LNCaP clone FGC (cell line): ENCODE measurements around the gene TIMM10.

Source experiments
- DNase-seq: peaks from one replicate; pipeline ENCODE4 v3.0.0-alpha.2; 2011; ENCODE audit warnings: low read depth
- H3K4me3 ChIP-seq: 2 replicates; pipeline ENCODE4 v1.5.1; 2011; ENCODE audit warnings: mild to moderate bottlenecking, low read depth, low read length, control low read depth
- TF ChIP-seq, protein P1 (sequence below): IDR thresholded peaks from 2 replicates; pipeline ENCODE4 v1.5.1; 2012; ENCODE audit warnings: mild to moderate bottlenecking; ENCODE audit not compliant: control insufficient read depth, insufficient read depth; ENCODE audit errors: extremely low read depth

TIMM10 gene

DNA sequence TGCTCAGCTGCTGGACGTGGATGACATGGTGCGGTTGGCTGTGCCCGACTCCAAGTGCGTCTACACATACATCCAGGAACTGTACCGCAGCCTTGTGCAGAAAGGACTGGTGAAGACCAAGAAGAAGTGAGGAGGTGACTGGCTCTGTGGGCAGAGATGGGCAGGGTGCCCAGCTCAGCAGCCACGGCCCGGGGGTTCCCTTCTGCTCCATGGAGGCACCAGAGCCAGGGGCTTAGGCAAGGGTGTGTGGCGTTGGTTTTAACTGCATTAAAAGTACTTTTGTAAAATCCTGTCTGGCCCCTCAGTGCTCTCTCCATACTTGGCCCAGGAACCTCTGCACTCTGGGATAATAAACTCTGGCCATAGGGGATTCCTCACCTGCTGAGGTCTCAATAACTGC is 19.4 kb upstream of the TIMM10 start:
- no peak for DNase-seq
- no peak overlapping the region for H3K4me3 ChIP-seq
- TF ChIP-seq, protein P1, sequence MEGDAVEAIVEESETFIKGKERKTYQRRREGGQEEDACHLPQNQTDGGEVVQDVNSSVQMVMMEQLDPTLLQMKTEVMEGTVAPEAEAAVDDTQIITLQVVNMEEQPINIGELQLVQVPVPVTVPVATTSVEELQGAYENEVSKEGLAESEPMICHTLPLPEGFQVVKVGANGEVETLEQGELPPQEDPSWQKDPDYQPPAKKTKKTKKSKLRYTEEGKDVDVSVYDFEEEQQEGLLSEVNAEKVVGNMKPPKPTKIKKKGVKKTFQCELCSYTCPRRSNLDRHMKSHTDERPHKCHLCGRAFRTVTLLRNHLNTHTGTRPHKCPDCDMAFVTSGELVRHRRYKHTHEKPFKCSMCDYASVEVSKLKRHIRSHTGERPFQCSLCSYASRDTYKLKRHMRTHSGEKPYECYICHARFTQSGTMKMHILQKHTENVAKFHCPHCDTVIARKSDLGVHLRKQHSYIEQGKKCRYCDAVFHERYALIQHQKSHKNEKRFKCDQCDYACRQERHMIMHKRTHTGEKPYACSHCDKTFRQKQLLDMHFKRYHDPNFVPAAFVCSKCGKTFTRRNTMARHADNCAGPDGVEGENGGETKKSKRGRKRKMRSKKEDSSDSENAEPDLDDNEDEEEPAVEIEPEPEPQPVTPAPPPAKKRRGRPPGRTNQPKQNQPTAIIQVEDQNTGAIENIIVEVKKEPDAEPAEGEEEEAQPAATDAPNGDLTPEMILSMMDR = no peak

- TF ChIP-seq, protein P1 = no peak
- no peak for DNase-seq
- H3K4me3 ChIP-seq = no peak overlapping the region
Measured at GRCh38 chr11:57547854-57548377, 17.4 kb upstream of the TIMM10 start.

DNA sequence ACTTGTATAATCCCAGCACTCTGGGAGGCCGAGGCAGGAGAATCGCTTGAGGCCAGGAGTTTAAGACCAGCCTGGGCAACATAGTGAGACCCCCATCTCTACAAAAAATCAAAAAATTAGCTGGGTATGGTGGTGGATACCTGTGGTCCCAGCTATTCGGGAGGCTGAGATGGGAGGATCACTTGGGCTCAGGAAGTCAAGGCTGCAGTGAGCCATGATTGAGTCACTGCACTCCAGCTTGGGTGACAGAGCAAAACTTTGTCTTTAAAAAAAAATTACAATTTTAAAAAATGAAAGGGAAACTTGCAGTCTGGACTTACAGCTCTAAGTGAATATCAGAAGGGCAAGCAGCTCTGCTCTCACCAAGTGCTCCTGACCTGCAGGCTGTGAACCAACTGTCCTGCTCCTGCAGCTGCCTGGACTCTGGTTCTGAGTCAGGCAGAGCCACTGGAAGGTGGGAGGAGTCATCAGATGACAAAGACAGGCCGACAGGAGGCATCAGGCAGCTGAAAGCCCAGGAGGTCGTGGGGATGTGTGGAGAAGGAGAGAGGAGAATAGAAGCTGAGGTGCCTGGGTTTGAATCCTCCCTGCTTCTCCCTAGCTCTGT is 16.4 kb upstream of the TIMM10 start:
- H3K4me3 ChIP-seq = no peak overlapping the region
- DNase-seq = no peak
- TF ChIP-seq, protein P1 = no peak

GRCh38 chr11:57546451-57546850 is 15.9 kb upstream of the TIMM10 start:
- no peak for DNase-seq
- TF ChIP-seq, protein P1 = no peak
- H3K4me3 ChIP-seq = no peak overlapping the region

DNA sequence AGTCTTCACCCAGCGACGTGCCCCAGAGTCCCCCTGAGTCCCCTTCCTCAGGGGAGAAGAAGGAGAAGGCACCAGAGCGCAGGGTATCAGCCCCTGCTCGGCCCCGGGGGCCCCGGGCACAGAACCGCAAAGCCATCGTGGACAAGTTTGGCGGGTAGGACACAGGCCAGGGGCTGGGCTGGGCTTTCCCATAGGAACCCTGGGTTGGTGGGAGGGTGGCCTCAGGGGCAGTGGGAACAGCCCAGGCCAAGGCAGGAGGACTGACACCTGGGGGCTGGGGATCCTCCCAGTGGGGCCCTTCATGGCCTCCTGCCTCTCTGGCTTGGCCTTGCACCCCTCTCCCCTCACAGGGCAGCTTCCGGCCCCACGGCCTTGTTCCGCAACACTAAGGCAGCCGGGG is 15.3 kb upstream of the TIMM10 start:
- no peak for DNase-seq
- H3K4me3 ChIP-seq = no peak overlapping the region
- TF ChIP-seq, protein P1 = no peak

GRCh38 chr11:57544566-57544965 is 14.0 kb upstream of the TIMM10 start:
- DNase-seq = no peak
- no peak overlapping the region for H3K4me3 ChIP-seq
- TF ChIP-seq, protein P1 = no peak

DNA sequence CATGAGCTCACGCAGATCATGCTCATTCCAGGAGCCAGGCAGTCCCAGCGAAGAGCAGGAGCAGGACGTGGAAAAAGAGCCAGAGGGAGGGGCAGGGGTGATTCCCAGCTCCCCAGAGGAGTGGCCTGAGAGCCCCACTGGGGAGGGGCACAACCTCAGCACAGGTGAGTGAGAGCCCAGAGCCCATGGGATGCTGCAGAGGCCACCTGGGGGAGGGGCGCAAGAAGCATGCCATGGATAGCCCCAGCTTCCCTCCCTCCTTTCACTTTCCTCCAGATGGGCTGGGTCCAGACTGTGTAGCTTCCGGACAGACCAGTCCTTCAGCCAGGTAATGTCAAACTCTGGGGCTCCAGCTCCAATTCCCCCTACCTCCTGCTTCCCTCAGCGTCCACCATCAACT is 13.0 kb upstream of the TIMM10 start:
- DNase-seq = no peak
- no peak overlapping the region for H3K4me3 ChIP-seq
- TF ChIP-seq, protein P1 = no peak
